ENCODE data around the gene C22orf23. TPM values are rescaled to one million over a fixed set of nuclear protein-coding genes. Genes with fewer than 3 reads are reported as not detected.

C22orf23 gene
- total and polyA plus RNA-seq, 2 of the 13 experiments (the other 11 are each of a cell fraction or from before 2014, with no cell fraction given), result 0.21 to 0.24 TPM

DNA sequence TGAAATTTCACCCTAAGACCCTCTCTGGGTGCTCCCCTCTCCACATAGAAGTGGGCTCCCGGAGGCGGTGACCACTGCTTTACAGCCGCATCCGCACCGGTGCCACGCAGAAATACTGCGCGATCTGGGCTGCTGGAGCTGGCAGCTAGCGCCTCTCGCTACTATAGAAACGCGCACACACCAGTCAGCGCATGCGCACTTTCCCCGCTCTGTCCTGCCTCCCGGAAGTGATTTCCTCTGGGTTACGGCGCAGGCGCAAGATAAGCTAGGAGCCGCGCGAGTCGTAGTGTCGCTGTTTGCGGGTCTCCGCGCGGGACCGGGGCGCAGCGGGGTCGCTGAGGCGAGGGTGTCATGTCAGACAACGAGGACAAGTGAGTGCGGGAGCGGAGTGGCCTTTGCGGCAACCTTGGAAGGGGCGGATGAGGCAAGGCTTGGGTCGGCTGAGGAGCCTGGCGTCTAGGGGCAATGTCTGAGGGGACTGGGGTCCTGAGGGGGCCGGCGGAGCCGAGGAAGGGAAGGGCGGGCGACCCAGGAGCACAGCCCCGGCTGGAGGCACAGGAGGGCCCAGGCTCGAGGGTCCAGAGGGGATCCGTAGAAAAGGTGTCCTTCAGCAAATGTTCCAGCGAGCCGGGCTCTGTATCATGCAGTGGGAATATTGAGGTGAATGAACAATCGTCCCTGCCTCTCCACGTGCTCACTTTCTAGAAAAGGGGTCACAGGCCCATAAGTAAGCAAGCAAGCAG, at the start of gene C22orf23, which contains the start of gene POLR2F (continued):
- TF ChIP-seq MXI1 (IDR thresholded peaks at IDR 0.05; ENCODE audit: borderline replicate concordance, low read depth, low read length) (peak; percentile 93; the same call in 2 of the 3 replicates), ZNF3 (CRISPR knock-in tag; IDR thresholded peaks at IDR 0.05) (no peak), ZNF367 (CRISPR knock-in tag; IDR thresholded peaks at IDR 0.05; ENCODE audit: borderline replicate concordance) (no peak), HOXA5 (CRISPR knock-in tag; IDR thresholded peaks at IDR 0.05) (0 out of 2 replicates have a peak, but pooled peaks have one; percentile 52), HOXA9 (CRISPR knock-in tag; IDR thresholded peaks at IDR 0.05; ENCODE audit: borderline replicate concordance) (no peak), ZNF335 (CRISPR knock-in tag; IDR thresholded peaks at IDR 0.05) (peak; percentile 59; the same call in 1 of the 2 replicates), SYNCRIP (IDR thresholded peaks at IDR 0.05; ENCODE audit: insufficient read depth, low read depth, low read length) (no peak), TCF7L2 (IDR thresholded peaks at IDR 0.05; ENCODE audit: low read depth, low read length) (no peak), NFATC3 (CRISPR knock-in tag; IDR thresholded peaks at IDR 0.05) (no peak), ZNF747 (CRISPR knock-in tag; IDR thresholded peaks at IDR 0.05; ENCODE audit: borderline replicate concordance) (peak; percentile 52; the same call in 1 of the 2 replicates), ZNF225 (CRISPR knock-in tag; IDR thresholded peaks at IDR 0.05) (no peak), ZNF296 (CRISPR knock-in tag; conservative IDR thresholded peaks at IDR 0.05) (no peak), POLR2A (IDR thresholded peaks at IDR 0.05; ENCODE audit: insufficient read depth in 1 of 2, low read depth in 2 of 2, low read length in 2 of 2) (peak; percentile 52 to 89; a peak in 3 of 4 replicates), NR2C2 (CRISPR knock-in tag; IDR thresholded peaks at IDR 0.05; ENCODE audit: borderline replicate concordance) (peak; percentile 99), ZNF567 (CRISPR knock-in tag; IDR thresholded peaks at IDR 0.05; ENCODE audit: borderline replicate concordance) (no peak), ZNF75D (CRISPR knock-in tag; IDR thresholded peaks at IDR 0.05; ENCODE audit: borderline replicate concordance) (no peak), ETV5 (CRISPR knock-in tag; IDR thresholded peaks at IDR 0.05; ENCODE audit: borderline replicate concordance) (no peak; the same call in 1 of the 2 replicates), ZNF224 (CRISPR knock-in tag; IDR thresholded peaks at IDR 0.05) (0 out of 2 replicates have a peak, but pooled peaks have one; percentile 0), KDM6A (CRISPR knock-in tag; IDR thresholded peaks at IDR 0.05; ENCODE audit: low read depth) (no peak)
- TF ChIP-seq, protein P1, sequence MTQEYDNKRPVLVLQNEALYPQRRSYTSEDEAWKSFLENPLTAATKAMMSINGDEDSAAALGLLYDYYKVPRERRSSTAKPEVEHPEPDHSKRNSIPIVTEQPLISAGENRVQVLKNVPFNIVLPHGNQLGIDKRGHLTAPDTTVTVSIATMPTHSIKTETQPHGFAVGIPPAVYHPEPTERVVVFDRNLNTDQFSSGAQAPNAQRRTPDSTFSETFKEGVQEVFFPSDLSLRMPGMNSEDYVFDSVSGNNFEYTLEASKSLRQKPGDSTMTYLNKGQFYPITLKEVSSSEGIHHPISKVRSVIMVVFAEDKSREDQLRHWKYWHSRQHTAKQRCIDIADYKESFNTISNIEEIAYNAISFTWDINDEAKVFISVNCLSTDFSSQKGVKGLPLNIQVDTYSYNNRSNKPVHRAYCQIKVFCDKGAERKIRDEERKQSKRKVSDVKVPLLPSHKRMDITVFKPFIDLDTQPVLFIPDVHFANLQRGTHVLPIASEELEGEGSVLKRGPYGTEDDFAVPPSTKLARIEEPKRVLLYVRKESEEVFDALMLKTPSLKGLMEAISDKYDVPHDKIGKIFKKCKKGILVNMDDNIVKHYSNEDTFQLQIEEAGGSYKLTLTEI (CRISPR knock-in tag; conservative IDR thresholded peaks at IDR 0.05), result no peak
- TF ChIP-seq, protein P2, sequence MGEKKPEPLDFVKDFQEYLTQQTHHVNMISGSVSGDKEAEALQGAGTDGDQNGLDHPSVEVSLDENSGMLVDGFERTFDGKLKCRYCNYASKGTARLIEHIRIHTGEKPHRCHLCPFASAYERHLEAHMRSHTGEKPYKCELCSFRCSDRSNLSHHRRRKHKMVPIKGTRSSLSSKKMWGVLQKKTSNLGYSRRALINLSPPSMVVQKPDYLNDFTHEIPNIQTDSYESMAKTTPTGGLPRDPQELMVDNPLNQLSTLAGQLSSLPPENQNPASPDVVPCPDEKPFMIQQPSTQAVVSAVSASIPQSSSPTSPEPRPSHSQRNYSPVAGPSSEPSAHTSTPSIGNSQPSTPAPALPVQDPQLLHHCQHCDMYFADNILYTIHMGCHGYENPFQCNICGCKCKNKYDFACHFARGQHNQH (CRISPR knock-in tag; IDR thresholded peaks at IDR 0.05), result 0 out of 2 replicates have a peak, but pooled peaks have one; percentile 69
- TF ChIP-seq, protein P3, sequence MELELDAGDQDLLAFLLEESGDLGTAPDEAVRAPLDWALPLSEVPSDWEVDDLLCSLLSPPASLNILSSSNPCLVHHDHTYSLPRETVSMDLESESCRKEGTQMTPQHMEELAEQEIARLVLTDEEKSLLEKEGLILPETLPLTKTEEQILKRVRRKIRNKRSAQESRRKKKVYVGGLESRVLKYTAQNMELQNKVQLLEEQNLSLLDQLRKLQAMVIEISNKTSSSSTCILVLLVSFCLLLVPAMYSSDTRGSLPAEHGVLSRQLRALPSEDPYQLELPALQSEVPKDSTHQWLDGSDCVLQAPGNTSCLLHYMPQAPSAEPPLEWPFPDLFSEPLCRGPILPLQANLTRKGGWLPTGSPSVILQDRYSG (CRISPR knock-in tag; IDR thresholded peaks at IDR 0.05), result no peak; the same call in none of the 2 replicates
- TF ChIP-seq, protein P4, sequence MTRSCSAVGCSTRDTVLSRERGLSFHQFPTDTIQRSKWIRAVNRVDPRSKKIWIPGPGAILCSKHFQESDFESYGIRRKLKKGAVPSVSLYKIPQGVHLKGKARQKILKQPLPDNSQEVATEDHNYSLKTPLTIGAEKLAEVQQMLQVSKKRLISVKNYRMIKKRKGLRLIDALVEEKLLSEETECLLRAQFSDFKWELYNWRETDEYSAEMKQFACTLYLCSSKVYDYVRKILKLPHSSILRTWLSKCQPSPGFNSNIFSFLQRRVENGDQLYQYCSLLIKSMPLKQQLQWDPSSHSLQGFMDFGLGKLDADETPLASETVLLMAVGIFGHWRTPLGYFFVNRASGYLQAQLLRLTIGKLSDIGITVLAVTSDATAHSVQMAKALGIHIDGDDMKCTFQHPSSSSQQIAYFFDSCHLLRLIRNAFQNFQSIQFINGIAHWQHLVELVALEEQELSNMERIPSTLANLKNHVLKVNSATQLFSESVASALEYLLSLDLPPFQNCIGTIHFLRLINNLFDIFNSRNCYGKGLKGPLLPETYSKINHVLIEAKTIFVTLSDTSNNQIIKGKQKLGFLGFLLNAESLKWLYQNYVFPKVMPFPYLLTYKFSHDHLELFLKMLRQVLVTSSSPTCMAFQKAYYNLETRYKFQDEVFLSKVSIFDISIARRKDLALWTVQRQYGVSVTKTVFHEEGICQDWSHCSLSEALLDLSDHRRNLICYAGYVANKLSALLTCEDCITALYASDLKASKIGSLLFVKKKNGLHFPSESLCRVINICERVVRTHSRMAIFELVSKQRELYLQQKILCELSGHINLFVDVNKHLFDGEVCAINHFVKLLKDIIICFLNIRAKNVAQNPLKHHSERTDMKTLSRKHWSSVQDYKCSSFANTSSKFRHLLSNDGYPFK (CRISPR knock-in tag; IDR thresholded peaks at IDR 0.05; ENCODE audit: borderline replicate concordance), result peak; percentile 44; the same call in 1 of the 2 replicates

Data from HepG2 (cell line).